Pancreas (tissue), 10 donors: ENCODE results near the gene CCDC85B. TPM values are rescaled to one million over a fixed set of nuclear protein-coding genes. Genes with fewer than 3 reads are reported as not detected.

ENCODE experiments used
- ATAC-seq, 4 donors: fragments of 200-7000 bp; cut with Tn5 transposase; one replicate each; pipeline versions ENCODE4 v1.8.0 to v1.9.1; 2020; ENCODE audit warnings: mild to moderate bottlenecking in 4 of 4, moderate library complexity in 4 of 4
- DNase-seq, 6 donors: peaks; one replicate each; pipeline ENCODE4 v3.0.0-alpha.2; 2020
- FAIRE-seq: peaks from 2 replicates; lab custom pipeline; 2012; peaks lifted over from hg19 to GRCh38; lab: Jason Lieb, UNC
- H3K27ac ChIP-seq, 4 donors: fragments of 200-600 bp; sonication (generic); 1 replicate in 3 of 4; 2 replicates in 1 of 4; pipeline versions ENCODE4 v1.5.0 to v1.8.0; 2020
- H3K27me3 ChIP-seq, 4 donors: fragments of 200-600 bp; one replicate each; pipeline ENCODE4 v1.8.0; 2021
- H3K36me3 ChIP-seq, 3 donors: fragments of 200-600 bp; sonication (generic) in 1 of 3; one replicate each; pipeline versions ENCODE4 v1.5.0 to v1.8.0; 2020 to 2021
- H3K4me1 ChIP-seq, 3 donors: fragments of 200-600 bp; one replicate each; pipeline ENCODE4 v1.8.0; 2021
- H3K4me3 ChIP-seq, 4 donors: fragments of 200-600 bp; sonication (generic) in 2 of 4; one replicate each; pipeline versions ENCODE4 v1.5.0 to v1.8.0; 2020 to 2021
- H3K9me3 ChIP-seq, 4 donors: fragments of 200-600 bp; one replicate each; pipeline ENCODE4 v1.8.0; 2021
- WGBS, 2 donors: extraction: QIAGEN DNeasy Blood & Tissue Kit; methylation state at CpG; one replicate each; pipeline ENCODE4 v1.1.7; 2013; 5-methylcytosine and 5-hydroxymethylcytosine counted together
- intact Hi-C, 3 donors: fragments of 100-400 bp; cut with DNase I; formaldehyde crosslinking; loops; one replicate each; pipeline versions ENCODE4 v1.11.1 to v1.14.2; 2022
- polyA plus RNA-seq, 2 donors: library from polyadenylated mRNA; stranded (reverse); fragments of 200-250 nt; gene quantifications; one replicate each; pipeline ENCODE4 v1.2.3, GENCODE V29; 2013
- total RNA-seq, 6 donors: library from RNA; stranded (reverse); fragmentation: NEBNext Ultra II Directional in 4 of 6; extraction: Animal tissue kit (Norgen Biotek cat#: 25700) in 4 of 6; gene quantifications; one replicate each; pipeline versions ENCODE4 v1.2.1 to v1.2.4, GENCODE V29; 2021 to 2023
- TF ChIP-seq, protein P1 (sequence below), 4 donors: fragments of 200-600 bp; sonication (generic) in 3 of 4; IDR thresholded peaks; one replicate each; pipeline versions ENCODE4 v1.5.0 to v1.8.0; 2021; ENCODE audit warnings: antibody characterized with exemption in 4 of 4
- donor health status: healthy with polysubstance abuse.
- donor health status: DM: no; HTN: no; CAD: no; lungs with moderate emphysema.
- donor health status: DM: no; HTN: no; CAD: no.
- donor health status: control.
- donor health status: control.
- donor health status: Bipolar disorder and iron deficiency.
- donor health status: DM: yes; HTN: yes; CAD: no.
- donor health status: DM: no; HTN: no; CAD: no.
- donor health status: DM: no; HTN: no; CAD: no.
- donor health status: DM: yes; HTN: yes; CAD: no.

The CCDC85B gene
- total and polyA plus RNA-seq, 8 donors, result 7.7 to 22.4 (median 11.3) TPM

DNA sequence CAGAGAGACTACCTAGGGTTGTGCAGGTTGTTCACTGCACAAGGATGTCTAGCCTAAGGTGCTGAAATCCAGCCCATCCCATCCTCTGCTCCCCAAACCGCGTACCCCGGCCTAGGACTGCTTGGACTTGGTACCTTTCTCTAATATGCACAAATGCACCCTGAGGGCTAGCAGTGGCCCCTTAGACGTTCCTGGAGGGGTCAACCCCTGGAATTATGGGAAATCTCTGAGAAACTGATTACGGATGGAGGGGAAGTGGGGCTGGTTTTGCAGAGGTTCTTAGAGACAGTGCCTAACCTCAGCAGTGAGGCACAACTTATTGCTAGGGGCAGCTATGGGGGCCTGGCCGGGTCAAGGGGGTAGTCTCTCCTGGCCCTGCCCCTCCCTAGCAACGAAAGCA, 25.9 kb downstream of the CCDC85B start:
- TF ChIP-seq, protein P1, sequence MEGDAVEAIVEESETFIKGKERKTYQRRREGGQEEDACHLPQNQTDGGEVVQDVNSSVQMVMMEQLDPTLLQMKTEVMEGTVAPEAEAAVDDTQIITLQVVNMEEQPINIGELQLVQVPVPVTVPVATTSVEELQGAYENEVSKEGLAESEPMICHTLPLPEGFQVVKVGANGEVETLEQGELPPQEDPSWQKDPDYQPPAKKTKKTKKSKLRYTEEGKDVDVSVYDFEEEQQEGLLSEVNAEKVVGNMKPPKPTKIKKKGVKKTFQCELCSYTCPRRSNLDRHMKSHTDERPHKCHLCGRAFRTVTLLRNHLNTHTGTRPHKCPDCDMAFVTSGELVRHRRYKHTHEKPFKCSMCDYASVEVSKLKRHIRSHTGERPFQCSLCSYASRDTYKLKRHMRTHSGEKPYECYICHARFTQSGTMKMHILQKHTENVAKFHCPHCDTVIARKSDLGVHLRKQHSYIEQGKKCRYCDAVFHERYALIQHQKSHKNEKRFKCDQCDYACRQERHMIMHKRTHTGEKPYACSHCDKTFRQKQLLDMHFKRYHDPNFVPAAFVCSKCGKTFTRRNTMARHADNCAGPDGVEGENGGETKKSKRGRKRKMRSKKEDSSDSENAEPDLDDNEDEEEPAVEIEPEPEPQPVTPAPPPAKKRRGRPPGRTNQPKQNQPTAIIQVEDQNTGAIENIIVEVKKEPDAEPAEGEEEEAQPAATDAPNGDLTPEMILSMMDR (IDR thresholded peaks at IDR 0.05), result no peak
- H3K27ac ChIP-seq, result peak overlapping the region in 1 of 4 donors; percentile 23
- H3K27me3 ChIP-seq, result no peaks in the 10 kb centered on the region
- 77 to 80% methylated on average over 7 of the region's 7 CpGs for WGBS, 2 donors
- peaks cover 0 to 25% (median 12%) of the 10 kb centered on the region in 3 donors for H3K4me1 ChIP-seq
- no peaks in the 10 kb centered on the region for H3K36me3 ChIP-seq
- H3K4me3 ChIP-seq, result no peak overlapping the region
- FAIRE-seq (no peak), ATAC-seq (no peak), DNase-seq (no peak)
- H3K9me3 ChIP-seq, result no peaks in the 10 kb centered on the region
- intact Hi-C loops, result no loop called here

- peaks cover 0 to 25% (median 12%) of the 10 kb centered on the region in 3 donors for H3K4me1 ChIP-seq
Measured at GRCh38 chr11:65917077-65917433, 26.6 kb downstream of the CCDC85B start.

GRCh38 chr11:65917434-65918210, 27.1 kb downstream of the CCDC85B start:
- ATAC-seq (no peak), FAIRE-seq (no peak), DNase-seq (peak in 3 of 6 donors; percentile 38 to 82 (median 57))
- Histone ChIP-seq H3K27ac (no peak overlapping the region), H3K27me3 (no peaks in the 10 kb centered on the region), H3K4me3 (peak overlapping the region; percentile 84 to 97 (median 92)), H3K9me3 (no peaks in the 10 kb centered on the region), H3K36me3 (no peaks in the 10 kb centered on the region), H3K4me1 (peaks cover 0 to 25% (median 12%) of the 10 kb centered on the region in 3 donors)
- TF ChIP-seq, protein P1 (IDR thresholded peaks at IDR 0.05), result no peak
- WGBS, 2 donors, result 69 to 78% methylated on average over 35 of the region's 35 CpGs
- intact Hi-C loops, result no loop called here

More at GRCh38 chr11:65917077-65917433, 26.6 kb downstream of the CCDC85B start:
- H3K27ac ChIP-seq, result no peak overlapping the region
- no peak for FAIRE-seq
- H3K4me3 ChIP-seq, result no peak overlapping the region
- no peak for ATAC-seq
- no peaks in the 10 kb centered on the region for H3K27me3 ChIP-seq
- no peaks in the 10 kb centered on the region for H3K36me3 ChIP-seq
- DNase-seq, result no peak
- WGBS, 2 donors, result 89 to 97% methylated on average over 3 of the region's 3 CpGs
- intact Hi-C loops, result no loop called here
- H3K9me3 ChIP-seq, result no peaks in the 10 kb centered on the region
- TF ChIP-seq, protein P1 (IDR thresholded peaks at IDR 0.05), result no peak

DNA sequence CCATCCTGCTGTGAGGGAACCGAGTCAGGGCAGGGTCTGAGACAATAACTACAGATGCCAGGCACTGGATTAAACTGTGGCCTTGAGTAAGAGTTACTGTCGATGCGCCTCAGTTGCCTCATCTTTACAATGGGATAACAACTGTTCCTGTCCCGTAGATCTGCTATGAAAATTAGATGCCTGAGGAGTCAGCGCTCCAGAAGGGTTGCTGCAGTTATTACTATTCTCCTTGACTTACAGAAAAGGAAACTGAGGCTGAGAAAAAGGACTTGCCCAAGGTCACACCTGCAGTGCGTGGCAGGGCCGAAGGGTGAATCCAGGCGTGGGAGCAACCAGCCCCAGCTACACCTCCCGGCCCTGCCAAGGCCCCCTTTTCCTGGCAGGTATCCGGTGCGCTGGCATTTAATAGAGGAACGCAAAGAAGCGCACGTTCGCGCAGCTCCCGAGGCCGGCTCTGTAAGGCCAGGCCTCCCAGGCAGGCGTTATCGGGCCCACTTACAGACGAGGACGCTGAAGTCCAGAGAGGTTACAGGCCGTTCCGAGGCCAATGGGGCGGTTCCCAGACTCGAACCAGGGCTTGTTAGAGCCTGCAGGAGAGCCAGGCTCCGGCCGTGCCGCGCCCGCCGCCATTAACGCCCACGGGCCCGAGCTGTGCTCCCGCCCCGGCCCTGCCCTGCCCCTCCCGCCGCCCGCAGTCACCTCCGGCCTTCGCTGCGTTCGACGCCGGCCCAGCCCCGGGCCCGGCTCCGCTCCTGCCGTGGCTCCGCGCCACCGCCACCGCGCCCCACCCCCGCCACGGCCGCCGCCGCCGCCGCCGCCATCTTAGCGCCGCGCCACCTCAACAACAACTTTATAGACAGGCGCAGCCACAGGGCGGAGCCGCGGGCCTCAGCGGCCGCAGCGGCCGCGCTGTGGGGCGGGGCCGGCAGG, 28.0 kb downstream of the CCDC85B start, which contains the start of gene C11orf68:
Gene C11orf68, minus strand, starts transcription at position 852 of the 930 bp plus-strand sequence. Its CDS starts 31 bp downstream, at position 821.
- peak within 1 kb of the TSS; percentile 63 to 85 (median 82) for H3K27ac ChIP-seq
- TF ChIP-seq, protein P1 (IDR thresholded peaks at IDR 0.05), result no peak
- no peaks in the 10 kb centered on the region for H3K27me3 ChIP-seq
- FAIRE-seq, result no peak
- WGBS, 2 donors, result 3 to 6% methylated on average over 45 to 77 of the region's 77 CpGs
- DNase-seq, result peak in 1 of 6 donors; percentile 59
- ATAC-seq, result no peak
- no peaks in the 10 kb centered on the region for H3K9me3 ChIP-seq
- H3K36me3 ChIP-seq, result no peaks in the 10 kb centered on the region
- H3K4me1 ChIP-seq, result peaks cover 0 to 25% (median 12%) of the 10 kb centered on the region in 3 donors
- intact Hi-C loops, result no loop called here
- peak within 1 kb of the TSS; percentile 95 to 98 (median 97) for H3K4me3 ChIP-seq
